Sigmoid colon (tissue), 7 donors: ENCODE measurements around the gene CHD5. TPM values are rescaled to one million over a fixed set of nuclear protein-coding genes. Genes with fewer than 3 reads are reported as not detected.
"Not testable (repeated sequence)": the region's sequence is repeated elsewhere in the genome, so short reads cannot be mapped to it uniquely, and the experiment has no call there.

Source experiments
- DNase-seq: peaks from one replicate; pipeline ENCODE4 v3.0.0-alpha.2; 2019
- H3K27ac ChIP-seq, 4 donors: fragments of 200-600 bp; sonication (generic); one replicate each; pipeline ENCODE4 v1.5.1; 2016 to 2019; ENCODE audit warnings: mild to moderate bottlenecking in 1 of 4
- H3K27me3 ChIP-seq, 3 donors: fragments of 200-600 bp; sonication (generic); one replicate each; pipeline ENCODE4 v1.5.1; 2019; ENCODE audit warnings: mild to moderate bottlenecking in 1 of 3
- H3K36me3 ChIP-seq, 4 donors: fragments of 200-600 bp; sonication (generic); one replicate each; pipeline ENCODE4 v1.5.1; 2016 to 2019
- H3K4me1 ChIP-seq, 4 donors: fragments of 200-600 bp; sonication (generic); one replicate each; pipeline ENCODE4 v1.5.1; 2017 to 2019
- H3K4me3 ChIP-seq, 4 donors: fragments of 200-600 bp; sonication (generic); one replicate each; pipeline ENCODE4 v1.5.1; 2017 to 2019; ENCODE audit warnings: mild to moderate bottlenecking in 2 of 4, moderate library complexity in 1 of 4
- H3K9me3 ChIP-seq, 4 donors: fragments of 200-600 bp in 3 of 4; sonication (generic) in 3 of 4; one replicate each; pipeline versions ENCODE4 v1.5.1 to v1.6.1; 2013 to 2019
- EP300 ChIP-seq, 4 donors: sonication (generic); formaldehyde crosslinking; IDR thresholded peaks; one replicate each; pipeline ENCODE4 v1.6.1; 2017; ENCODE audit warnings: antibody characterized with exemption in 4 of 4
- POLR2A ChIP-seq, 2 donors: fragments of 450-650 bp; IDR thresholded peaks; one replicate each; pipeline ENCODE4 v1.6.1; 2016; ENCODE audit warnings: antibody characterized with exemption in 2 of 2, mild to moderate bottlenecking in 2 of 2, moderate library complexity in 2 of 2
- POLR2AphosphoS5 ChIP-seq, 4 donors: sonication (generic); formaldehyde crosslinking; IDR thresholded peaks; one replicate each; pipeline ENCODE4 v1.6.1; 2017; ENCODE audit warnings: antibody characterized with exemption in 4 of 4
- WGBS, 2 donors: extraction: QIAGEN DNeasy Blood & Tissue Kit; methylation state at CpG; one replicate each; pipeline ENCODE4 v1.1.7; 2013; 5-methylcytosine and 5-hydroxymethylcytosine counted together
- intact Hi-C: fragments of 100-400 bp; cut with DNase I; formaldehyde crosslinking; loops from one replicate; pipeline ENCODE4 v1.15.1; 2023
- polyA plus RNA-seq, 3 donors: library from polyadenylated mRNA; stranded (reverse); fragments of 200-250 nt; gene quantifications; one replicate each; pipeline ENCODE4 v1.2.3, GENCODE V29; 2013
- total RNA-seq, 4 donors: library from RNA; depleted of rRNA; stranded (reverse); fragments of >200 nt; gene quantifications; one replicate each; pipeline ENCODE4 v1.1.0, GENCODE V29; 2016
- TF ChIP-seq, protein P1 (sequence below), 4 experiments: fragments of 450-650 bp in 3 of 4; fragments of 200-600 bp in 1 of 4; IDR thresholded peaks; one replicate each; pipeline ENCODE4 v1.5.1; 2016 to 2019; ENCODE audit warnings: antibody characterized with exemption in 4 of 4, mild to moderate bottlenecking in 3 of 4, moderate library complexity in 2 of 4
- donor health status: healthy with polysubstance abuse.
- donor health status: Bipolar disorder and iron deficiency.
- donor health status: healthy.

The CHD5 gene
- total and polyA plus RNA-seq, 7 donors = 0.49 to 2.8 (median 1.4) TPM; not detected in 2

DNA sequence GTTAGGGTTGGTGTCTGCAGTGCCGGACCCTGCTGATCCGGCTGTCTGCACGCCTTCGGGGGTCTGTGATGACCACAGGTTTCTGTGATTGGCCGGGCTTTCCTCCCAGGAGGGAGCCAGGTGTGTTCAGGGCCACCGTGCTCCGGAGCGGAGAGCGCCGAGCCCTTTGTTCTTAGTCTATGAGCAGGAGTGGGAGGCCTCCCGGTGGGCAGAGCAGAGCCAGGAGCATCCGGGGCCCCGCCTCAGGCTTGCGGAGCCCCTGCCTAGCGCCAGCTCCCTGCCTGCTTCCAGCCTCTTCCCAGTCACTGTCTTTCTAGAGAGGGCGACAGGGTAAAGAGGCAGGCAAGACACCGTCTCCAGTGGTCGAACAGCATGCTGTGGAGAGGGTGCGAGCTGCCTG is 102.6 kb downstream of the CHD5 start:
- no peak for DNase-seq
- intact Hi-C loops = no loop called here
- Histone ChIP-seq H3K4me1 (peaks cover 0 to 14% (median 11%) of the 10 kb centered on the region in 4 donors), H3K4me3 (no peak overlapping the region), H3K27me3 (no peaks in the 10 kb centered on the region), H3K27ac (no peak overlapping the region), H3K9me3 (no peaks in the 10 kb centered on the region), H3K36me3 (peaks cover 0 to 6% (median 0%) of the 10 kb centered on the region in 4 donors)
- TF ChIP-seq POLR2AphosphoS5 (IDR thresholded peaks at IDR 0.05) (no peak), POLR2A (IDR thresholded peaks at IDR 0.05) (no peak), EP300 (IDR thresholded peaks at IDR 0.05) (no peak)
- TF ChIP-seq, protein P1, sequence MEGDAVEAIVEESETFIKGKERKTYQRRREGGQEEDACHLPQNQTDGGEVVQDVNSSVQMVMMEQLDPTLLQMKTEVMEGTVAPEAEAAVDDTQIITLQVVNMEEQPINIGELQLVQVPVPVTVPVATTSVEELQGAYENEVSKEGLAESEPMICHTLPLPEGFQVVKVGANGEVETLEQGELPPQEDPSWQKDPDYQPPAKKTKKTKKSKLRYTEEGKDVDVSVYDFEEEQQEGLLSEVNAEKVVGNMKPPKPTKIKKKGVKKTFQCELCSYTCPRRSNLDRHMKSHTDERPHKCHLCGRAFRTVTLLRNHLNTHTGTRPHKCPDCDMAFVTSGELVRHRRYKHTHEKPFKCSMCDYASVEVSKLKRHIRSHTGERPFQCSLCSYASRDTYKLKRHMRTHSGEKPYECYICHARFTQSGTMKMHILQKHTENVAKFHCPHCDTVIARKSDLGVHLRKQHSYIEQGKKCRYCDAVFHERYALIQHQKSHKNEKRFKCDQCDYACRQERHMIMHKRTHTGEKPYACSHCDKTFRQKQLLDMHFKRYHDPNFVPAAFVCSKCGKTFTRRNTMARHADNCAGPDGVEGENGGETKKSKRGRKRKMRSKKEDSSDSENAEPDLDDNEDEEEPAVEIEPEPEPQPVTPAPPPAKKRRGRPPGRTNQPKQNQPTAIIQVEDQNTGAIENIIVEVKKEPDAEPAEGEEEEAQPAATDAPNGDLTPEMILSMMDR (IDR thresholded peaks at IDR 0.05) = no peak
- 84 to 86% methylated on average over 19 of the region's 19 CpGs for WGBS, 2 donors

DNA sequence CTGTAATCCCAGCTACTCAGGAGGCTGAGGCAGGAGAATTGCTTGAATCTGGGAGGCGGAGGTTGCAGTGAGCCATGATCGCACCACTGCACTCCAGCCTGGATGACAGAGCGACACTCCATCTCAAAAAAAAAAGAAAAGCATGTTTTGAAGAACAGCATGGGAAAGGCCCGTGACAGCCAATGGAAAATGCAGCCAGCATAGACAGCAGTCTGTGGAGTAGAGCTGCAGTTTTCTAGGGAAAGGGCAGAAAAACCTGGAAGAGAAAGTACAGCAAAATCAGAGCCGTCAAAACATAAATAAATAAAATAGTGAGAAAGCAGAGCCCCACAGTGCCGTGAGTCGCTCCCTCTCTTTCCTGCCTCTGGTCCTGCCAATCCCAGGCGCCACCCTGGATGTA is 103.1 kb downstream of the CHD5 start:
- intact Hi-C loops, H3K4me1 ChIP-seq: not testable (repeated sequence)

DNA sequence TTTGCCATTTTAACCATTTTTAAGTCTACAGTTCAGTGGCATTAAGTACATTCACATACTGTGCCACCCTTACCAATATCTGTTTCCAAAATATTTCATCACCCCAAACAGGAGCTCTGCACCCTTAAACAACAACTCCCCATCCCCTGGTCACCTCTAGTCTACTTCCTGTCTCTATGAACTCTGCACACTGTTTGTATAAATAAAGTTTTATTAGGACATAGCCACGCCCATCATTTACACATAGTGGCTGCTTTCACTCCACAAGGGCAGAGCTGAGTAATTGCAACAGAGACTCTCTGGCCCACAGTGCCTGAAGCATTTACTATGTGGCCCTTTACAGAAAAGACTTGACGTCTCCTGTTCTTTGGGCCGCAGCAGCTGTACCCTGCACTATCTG is 104.4 kb downstream of the CHD5 start:
- no peak overlapping the region for H3K4me3 ChIP-seq
- intact Hi-C loops = no loop called here

More for the DNA sequence above, 103.1 kb downstream of the CHD5 start:
- not testable (repeated sequence) for DNase-seq, H3K4me3 ChIP-seq, H3K27me3 ChIP-seq, H3K27ac ChIP-seq, H3K36me3 ChIP-seq, H3K9me3 ChIP-seq
- WGBS, 2 donors = 90 to 94% methylated on average over 8 of the region's 8 CpGs

DNA sequence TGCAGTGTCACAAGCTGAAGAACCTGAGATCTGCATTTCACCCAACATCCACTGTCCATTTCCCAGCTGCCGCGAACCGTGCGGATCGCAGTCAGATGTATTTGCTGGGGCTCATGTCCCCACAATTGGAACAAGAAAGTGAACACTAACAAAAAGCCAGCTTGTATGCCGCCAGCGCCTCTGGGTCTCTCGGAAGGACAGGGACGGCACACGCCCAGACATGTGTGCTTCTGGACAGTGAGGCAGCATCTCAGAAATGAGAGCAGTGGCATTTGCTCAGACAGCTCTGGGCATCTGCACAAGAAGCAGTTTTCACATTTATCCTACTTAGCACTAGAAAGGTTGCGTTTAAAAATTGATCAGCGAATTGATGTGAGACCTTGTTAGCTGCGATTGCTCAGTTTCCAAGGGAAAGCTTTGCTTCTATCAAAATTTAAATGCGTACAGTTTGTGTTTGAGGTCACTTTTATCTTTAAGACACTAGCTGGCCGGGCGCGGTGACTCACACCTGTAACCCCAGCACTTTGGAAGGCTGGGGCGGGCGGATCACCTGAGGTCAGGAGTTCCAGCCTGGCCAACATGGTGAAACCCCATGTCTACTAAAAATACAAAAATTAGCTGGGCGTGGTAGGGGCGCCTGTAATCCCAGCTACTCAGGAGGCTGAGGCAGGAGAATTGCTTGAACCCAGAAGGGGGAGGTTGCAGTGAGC is 105.8 kb downstream of the CHD5 start:
- Histone ChIP-seq H3K9me3 (no peaks in the 10 kb centered on the region), H3K36me3 (peaks cover 0 to 6% (median 0%) of the 10 kb centered on the region in 4 donors), H3K27ac (no peak overlapping the region), H3K4me1 (no peaks in the 10 kb centered on the region), H3K27me3 (no peaks in the 10 kb centered on the region), H3K4me3 (no peak overlapping the region)
- TF ChIP-seq POLR2AphosphoS5 (IDR thresholded peaks at IDR 0.05) (no peak), EP300 (IDR thresholded peaks at IDR 0.05) (no peak), POLR2A (IDR thresholded peaks at IDR 0.05) (no peak)
- TF ChIP-seq, protein P1 (IDR thresholded peaks at IDR 0.05) = no peak
- no peak for DNase-seq
- WGBS, 2 donors = 91 to 93% methylated on average over 21 of the region's 21 CpGs
- intact Hi-C loops = no loop called here

More for the DNA sequence above, 104.4 kb downstream of the CHD5 start:
- no peak for DNase-seq
- Histone ChIP-seq H3K4me1 (peaks cover 0 to 7% (median 5%) of the 10 kb centered on the region in 4 donors), H3K27ac (no peak overlapping the region), H3K36me3 (peaks cover 0 to 6% (median 0%) of the 10 kb centered on the region in 4 donors), H3K27me3 (no peaks in the 10 kb centered on the region), H3K9me3 (no peaks in the 10 kb centered on the region)
- 83 to 96% methylated on average over 3 of the region's 3 CpGs for WGBS, 2 donors
- TF ChIP-seq EP300 (IDR thresholded peaks at IDR 0.05) (no peak), POLR2AphosphoS5 (IDR thresholded peaks at IDR 0.05) (no peak), POLR2A (IDR thresholded peaks at IDR 0.05) (no peak)
- TF ChIP-seq, protein P1 (IDR thresholded peaks at IDR 0.05) = no peak

DNA sequence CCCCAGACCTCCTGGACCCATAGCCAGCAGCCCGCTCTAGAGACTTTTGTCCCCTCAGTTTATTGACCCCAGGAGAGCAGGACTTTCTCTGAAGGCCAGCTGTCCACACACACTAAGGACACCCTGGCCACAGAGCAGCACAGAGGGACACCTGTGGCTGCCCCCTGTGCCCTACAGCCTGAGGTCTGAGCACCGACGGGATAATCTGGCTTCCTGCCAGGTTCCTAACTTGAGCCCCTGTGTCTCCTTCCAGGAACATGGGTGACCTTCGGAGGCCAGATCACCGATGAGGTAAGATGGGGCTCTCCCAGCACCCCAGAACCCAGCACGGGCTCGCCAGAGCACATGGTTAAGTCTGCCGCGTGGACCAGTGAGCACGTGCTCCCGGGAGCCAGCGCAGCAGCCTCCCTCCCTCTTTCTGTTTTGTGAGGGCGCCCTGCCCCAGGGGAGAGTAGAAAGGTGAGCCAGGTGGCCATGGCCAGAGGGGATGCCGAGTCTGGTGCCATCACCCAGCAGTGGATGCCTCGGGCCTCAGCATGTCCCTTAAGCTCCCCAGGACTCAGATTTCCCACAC is 106.6 kb downstream of the CHD5 start:
- Histone ChIP-seq H3K27ac (no peak overlapping the region), H3K36me3 (peaks cover 0 to 6% (median 0%) of the 10 kb centered on the region in 4 donors), H3K27me3 (no peaks in the 10 kb centered on the region), H3K9me3 (no peaks in the 10 kb centered on the region), H3K4me3 (no peak overlapping the region), H3K4me1 (no peaks in the 10 kb centered on the region)
- 89 to 92% methylated on average over 15 of the region's 15 CpGs for WGBS, 2 donors
- DNase-seq = no peak
- intact Hi-C loops = no loop called here
- no peak for TF ChIP-seq POLR2A (IDR thresholded peaks at IDR 0.05)
- no peak for TF ChIP-seq POLR2AphosphoS5 (IDR thresholded peaks at IDR 0.05)
- TF ChIP-seq EP300 (IDR thresholded peaks at IDR 0.05) = no peak
- TF ChIP-seq, protein P1 (IDR thresholded peaks at IDR 0.05) = no peak
